ENCODE results near the gene SLC43A3. TPM values are rescaled to one million over a fixed set of nuclear protein-coding genes. Genes with fewer than 3 reads are reported as not detected.
"Not testable (repeated sequence)": the region's sequence is repeated elsewhere in the genome, so short reads cannot be mapped to it uniquely, and the experiment has no call there.

Gene SLC43A3
- total and polyA plus RNA-seq, 9 of the 15 experiments (the other 6 are each of a cell fraction or from before 2014, with no cell fraction given) = 63.7 to 281 (median 139) TPM

DNA sequence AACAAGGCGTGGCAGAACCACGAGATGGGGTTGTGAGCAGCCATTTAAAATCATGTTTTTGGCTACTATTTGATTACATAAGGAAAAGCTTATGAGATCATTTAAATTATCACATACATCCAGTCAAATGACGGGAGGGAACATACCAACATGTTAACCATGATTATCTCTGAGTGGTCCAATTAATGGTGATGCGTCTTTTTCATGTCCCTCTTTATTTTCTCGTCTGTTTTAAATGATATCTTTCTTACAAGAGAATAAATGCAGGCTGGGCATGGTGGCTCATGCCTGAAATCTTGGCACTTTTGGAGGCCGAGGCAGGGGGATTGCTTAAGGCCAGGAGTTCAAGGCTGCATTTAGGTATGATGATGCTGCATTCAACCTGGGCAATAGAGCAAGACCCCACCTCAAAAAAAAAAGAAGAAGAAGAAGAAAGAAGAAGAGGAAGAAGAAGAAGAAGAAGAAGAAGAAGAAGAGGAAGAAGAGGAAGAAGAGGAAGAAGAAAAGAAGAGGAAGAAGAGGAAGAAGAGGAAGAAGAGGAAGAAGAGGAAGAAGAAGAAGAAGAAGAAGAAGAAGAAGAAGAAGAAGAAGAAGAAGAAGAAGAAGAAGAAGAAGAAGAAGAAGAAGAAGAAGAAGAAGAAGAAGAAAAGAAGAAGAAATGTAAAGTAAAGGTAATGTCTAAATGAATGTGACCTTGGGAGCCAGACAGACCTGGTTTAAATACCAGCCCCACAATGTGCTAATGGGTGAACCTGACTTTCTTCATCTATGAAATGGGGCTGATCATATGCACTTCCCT is 23.7 kb downstream of the SLC43A3 start:
- H3K9ac ChIP-seq (ENCODE audit: insufficient read depth in 1 of 2, low read depth in 2 of 2, low read length in 2 of 2); in situ Hi-C loops (cut with MboI); H4K20me1 ChIP-seq (replicated peaks; ENCODE audit: control insufficient read depth, insufficient read depth, low read length); H3K9me3 ChIP-seq (replicated peaks; ENCODE audit: control insufficient read depth, insufficient read depth, low read depth, low read length); H3K27me3 ChIP-seq (ENCODE audit: control insufficient read depth in 2 of 2, insufficient read depth in 2 of 2, low read length in 2 of 2); H2AFZ ChIP-seq (ENCODE audit: low read depth, low read length); DNase-seq (ENCODE audit: extremely low read depth in 1 of 4, low spot score in 3 of 4); H3K79me2 ChIP-seq (ENCODE audit: control insufficient read depth, insufficient read depth, low read length); ATAC-seq; H3K4me3 ChIP-seq; CTCF ChIA-PET (ENCODE audit: low intra/inter-chr PET ratio); H3K9me1 ChIP-seq (ENCODE audit: control insufficient read depth, insufficient read depth, low read length); BruUV-seq (replicated peaks); FAIRE-seq; TF ChIP-seq ATF3 (CRISPR knock-in tag; conservative IDR thresholded peaks at IDR 0.05); ATF1 (CRISPR knock-in tag; IDR thresholded peaks at IDR 0.05): not testable (repeated sequence)
- Histone ChIP-seq H3K4me2 (ENCODE audit: insufficient read depth, low read length) (peak overlapping the region; percentile 26; the same call in 1 of the 2 replicates), H3K36me3 (ENCODE audit: control insufficient read depth, insufficient read depth, low read length) (peaks cover 30% of the 10 kb centered on the region), H3K27ac (ENCODE audit: extremely low read depth, low read depth, low read length) (peak overlapping the region; percentile 27; the same call in 1 of the 3 replicates), H3K4me1 (replicated peaks in 1 of 2; ENCODE audit: control insufficient read depth in 2 of 2, insufficient read depth in 2 of 2, low read length in 2 of 2) (peaks cover 13 to 28% of the 10 kb centered on the region in 2 experiments; a peak in 3 of 5 replicates)
- WGBS (ENCODE audit: insufficient coverage, low coverage, missing lambda C conversion rate) = 18% methylated on average over 6 of the region's 6 CpGs
- intact Hi-C loops (cut with micrococcal nuclease) = loop anchor here (2.0 kb wide), 2 partner anchors 22 to 44 kb away; no protein-coding TSS in a partner anchor
- 0 out of 2 replicates have a peak, but pooled peaks have one; percentile 5 for TF ChIP-seq KAT7 (CRISPR knock-in tag; IDR thresholded peaks at IDR 0.05; ENCODE audit: borderline replicate concordance)
- TF ChIP-seq ZBTB17 (CRISPR knock-in tag; IDR thresholded peaks at IDR 0.05) = 0 out of 2 replicates have a peak, but pooled peaks have one; percentile 14
- TF ChIP-seq LEF1 (IDR thresholded peaks at IDR 0.05) = peak; percentile 6; the same call in 1 of the 2 replicates
- TF ChIP-seq ATF3 (IDR thresholded peaks at IDR 0.05) = peak; percentile 7; the same call in 1 of the 2 replicates
- TF ChIP-seq RBM25 (IDR thresholded peaks at IDR 0.05; ENCODE audit: low read depth, low read length, severe bottlenecking) = peak; percentile 59
- TF ChIP-seq, protein P1, sequence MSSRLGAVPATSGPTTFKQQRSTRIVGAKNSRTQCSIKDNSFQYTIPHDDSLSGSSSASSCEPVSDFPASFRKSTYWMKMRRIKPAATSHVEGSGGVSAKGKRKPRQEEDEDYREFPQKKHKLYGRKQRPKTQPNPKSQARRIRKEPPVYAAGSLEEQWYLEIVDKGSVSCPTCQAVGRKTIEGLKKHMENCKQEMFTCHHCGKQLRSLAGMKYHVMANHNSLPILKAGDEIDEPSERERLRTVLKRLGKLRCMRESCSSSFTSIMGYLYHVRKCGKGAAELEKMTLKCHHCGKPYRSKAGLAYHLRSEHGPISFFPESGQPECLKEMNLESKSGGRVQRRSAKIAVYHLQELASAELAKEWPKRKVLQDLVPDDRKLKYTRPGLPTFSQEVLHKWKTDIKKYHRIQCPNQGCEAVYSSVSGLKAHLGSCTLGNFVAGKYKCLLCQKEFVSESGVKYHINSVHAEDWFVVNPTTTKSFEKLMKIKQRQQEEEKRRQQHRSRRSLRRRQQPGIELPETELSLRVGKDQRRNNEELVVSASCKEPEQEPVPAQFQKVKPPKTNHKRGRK (tag; IDR thresholded peaks at IDR 0.05) = peak; percentile 91
- TF ChIP-seq ZNF395 (CRISPR knock-in tag; IDR thresholded peaks at IDR 0.05) = peak; percentile 19; the same call in 1 of the 2 replicates
- TF ChIP-seq ZNF121 (CRISPR knock-in tag; conservative IDR thresholded peaks at IDR 0.05) = peak; percentile 91
- TF ChIP-seq FOXK2 (conservative IDR thresholded peaks at IDR 0.05 in 1 of 2, IDR thresholded peaks at IDR 0.05 in 1 of 2; ENCODE audit: low read depth in 2 of 2) = 0 out of 4 replicates have a peak, but pooled peaks of 1 of the 2 experiments have one; percentile 6
- TF ChIP-seq ATF1 (tag; IDR thresholded peaks at IDR 0.05) = peak; percentile 16; the same call in 1 of the 2 replicates
- TF ChIP-seq PTBP1 (IDR thresholded peaks at IDR 0.05; ENCODE audit: low read depth, low read length) = peak; percentile 58; the same call in 1 of the 2 replicates
- POLR2A ChIA-PET = interaction anchor here (0.8 to 2.8 kb wide), 7 partner anchors 8 to 65 kb away, joined by 3 to 18 read pairs (median 5); partner anchors contain the start of gene P2RX3

All from K562 (cell line).